NT2/D1 (cell line): ENCODE data around the gene PRKCG.

Experiments
- DNase-seq: peaks from one replicate; pipeline ENCODE4 v3.0.0-alpha.2; 2011; ENCODE audit warnings: low read depth, low spot score
- H3K27me3 ChIP-seq: 2 replicates; pipeline ENCODE4 v1.6.0; 2011; ENCODE audit warnings: mild to moderate bottlenecking; ENCODE audit not compliant: insufficient read length, insufficient read depth
- H3K36me3 ChIP-seq: 2 replicates; pipeline ENCODE4 v1.6.1; 2011; ENCODE audit warnings: mild to moderate bottlenecking, low read length, mixed read lengths; ENCODE audit not compliant: insufficient read depth, insufficient read length
- H3K4me1 ChIP-seq: 2 replicates; pipeline ENCODE4 v1.5.1; 2011; ENCODE audit not compliant: insufficient read depth, insufficient read length
- H3K4me3 ChIP-seq: 2 replicates; pipeline ENCODE4 v1.5.1; 2011; ENCODE audit warnings: low read depth; ENCODE audit not compliant: insufficient read length
- H3K9ac ChIP-seq: 2 replicates; pipeline ENCODE4 v1.6.0; 2011; ENCODE audit warnings: low read depth; ENCODE audit not compliant: insufficient read length
- H3K9me3 ChIP-seq: 2 replicates; pipeline ENCODE4 v1.5.1; 2011; ENCODE audit warnings: mild to moderate bottlenecking, low read length; ENCODE audit not compliant: insufficient read depth
- SUZ12 ChIP-seq: IDR thresholded peaks from 2 replicates; pipeline ENCODE4 v1.6.1; 2011; ENCODE audit not compliant: insufficient read length, insufficient read depth; ENCODE audit errors: extremely low read depth
- YY1 ChIP-seq: IDR thresholded peaks from 2 replicates; pipeline ENCODE4 v1.6.1; 2011; ENCODE audit not compliant: insufficient read length, insufficient read depth
- ZNF274 ChIP-seq: IDR thresholded peaks from 2 replicates; pipeline ENCODE4 v1.6.1; 2011; ENCODE audit warnings: mild to moderate bottlenecking, low read depth, low read length

The PRKCG gene

DNA sequence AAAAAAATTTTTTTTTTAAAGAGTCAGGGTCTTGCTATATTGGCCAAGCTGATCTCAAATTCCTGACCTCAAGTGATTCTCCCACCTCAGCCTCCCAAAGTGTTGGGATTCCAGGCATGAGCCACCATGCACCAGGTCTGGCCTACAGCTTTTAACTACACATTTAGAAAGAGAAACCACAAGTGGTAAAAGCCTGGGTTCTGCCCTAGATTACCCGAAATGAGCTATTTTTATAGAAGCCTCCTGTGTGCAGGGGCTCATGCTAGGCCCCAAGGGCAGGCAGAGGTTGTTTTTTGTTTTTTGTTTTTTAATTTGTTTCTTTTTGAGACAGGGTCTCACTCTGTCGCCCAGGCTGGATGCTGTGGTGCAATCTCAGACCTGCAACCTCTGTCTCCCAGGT is 28.3 kb upstream of the PRKCG start:
- TF ChIP-seq ZNF274 (no peak), YY1 (no peak)
- H3K9ac ChIP-seq, result no peak overlapping the region
- H3K4me1 ChIP-seq, result no peaks in the 10 kb centered on the region
- no peak for DNase-seq
- no peak overlapping the region for H3K4me3 ChIP-seq
- no peaks in the 10 kb centered on the region for H3K9me3 ChIP-seq
- no peaks in the 10 kb centered on the region for H3K36me3 ChIP-seq
- no peaks in the 10 kb centered on the region for H3K27me3 ChIP-seq

DNA sequence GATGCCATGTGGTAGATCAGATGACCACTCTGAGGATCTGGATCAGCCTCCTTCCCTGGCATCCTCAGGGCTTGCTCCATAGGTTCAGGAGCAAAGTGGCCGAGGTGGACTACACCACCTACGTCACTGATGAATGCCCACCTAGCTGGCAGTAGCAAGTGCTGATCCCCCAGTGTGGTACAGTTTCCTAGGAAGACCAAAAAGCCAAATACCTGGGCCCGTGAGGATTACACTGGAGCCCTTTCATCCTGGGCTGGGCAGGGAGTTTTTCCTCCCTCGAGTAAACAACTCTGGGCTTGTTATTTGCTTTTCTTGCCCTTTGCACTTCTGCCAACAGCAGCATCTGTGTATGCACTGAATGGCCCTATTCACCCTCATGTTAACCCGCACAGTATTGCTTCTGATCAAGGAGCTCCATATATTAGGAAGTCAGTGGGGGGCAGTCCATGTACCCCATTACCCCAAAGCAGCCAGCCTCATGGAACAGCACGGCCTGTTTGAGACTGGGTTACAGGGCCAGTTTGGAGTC is 17.6 kb upstream of the PRKCG start:
- Histone ChIP-seq H3K9me3 (no peaks in the 10 kb centered on the region), H3K36me3 (no peaks in the 10 kb centered on the region), H3K9ac (peak overlapping the region; percentile 50), H3K4me1 (peaks cover 6% of the 10 kb centered on the region), H3K4me3 (no peak overlapping the region), H3K27me3 (no peaks in the 10 kb centered on the region)
- DNase-seq, result no peak
- no peak for TF ChIP-seq SUZ12
- TF ChIP-seq ZNF274, result no peak
- no peak for TF ChIP-seq YY1

DNA sequence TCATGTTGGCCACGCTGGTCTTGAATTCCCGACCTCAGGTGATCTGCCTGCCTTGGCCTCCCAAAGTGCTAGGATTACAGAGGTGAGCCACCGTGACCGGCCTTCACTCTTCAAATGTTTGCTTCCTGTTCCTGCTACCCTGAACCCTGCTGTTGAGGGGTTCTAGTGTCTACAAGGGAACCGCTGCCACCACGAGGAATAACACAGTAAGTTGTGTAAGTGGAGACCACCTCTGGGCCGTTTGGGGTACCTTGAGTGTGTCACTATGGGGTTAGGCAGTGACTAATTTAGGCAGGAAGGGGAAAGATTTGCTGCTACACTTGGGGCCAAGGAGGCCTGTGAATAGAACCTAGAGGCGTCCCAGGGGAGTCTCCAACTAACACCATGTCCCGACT is 16.5 kb upstream of the PRKCG start:
- Histone ChIP-seq H3K4me3 (peak overlapping the region; percentile 68), H3K9ac (peak overlapping the region; percentile 86), H3K9me3 (no peaks in the 10 kb centered on the region), H3K27me3 (no peaks in the 10 kb centered on the region), H3K4me1 (peaks cover 6% of the 10 kb centered on the region), H3K36me3 (peaks cover 2% of the 10 kb centered on the region)
- TF ChIP-seq SUZ12 (no peak), ZNF274 (no peak), YY1 (no peak)
- DNase-seq, result no peak

DNA sequence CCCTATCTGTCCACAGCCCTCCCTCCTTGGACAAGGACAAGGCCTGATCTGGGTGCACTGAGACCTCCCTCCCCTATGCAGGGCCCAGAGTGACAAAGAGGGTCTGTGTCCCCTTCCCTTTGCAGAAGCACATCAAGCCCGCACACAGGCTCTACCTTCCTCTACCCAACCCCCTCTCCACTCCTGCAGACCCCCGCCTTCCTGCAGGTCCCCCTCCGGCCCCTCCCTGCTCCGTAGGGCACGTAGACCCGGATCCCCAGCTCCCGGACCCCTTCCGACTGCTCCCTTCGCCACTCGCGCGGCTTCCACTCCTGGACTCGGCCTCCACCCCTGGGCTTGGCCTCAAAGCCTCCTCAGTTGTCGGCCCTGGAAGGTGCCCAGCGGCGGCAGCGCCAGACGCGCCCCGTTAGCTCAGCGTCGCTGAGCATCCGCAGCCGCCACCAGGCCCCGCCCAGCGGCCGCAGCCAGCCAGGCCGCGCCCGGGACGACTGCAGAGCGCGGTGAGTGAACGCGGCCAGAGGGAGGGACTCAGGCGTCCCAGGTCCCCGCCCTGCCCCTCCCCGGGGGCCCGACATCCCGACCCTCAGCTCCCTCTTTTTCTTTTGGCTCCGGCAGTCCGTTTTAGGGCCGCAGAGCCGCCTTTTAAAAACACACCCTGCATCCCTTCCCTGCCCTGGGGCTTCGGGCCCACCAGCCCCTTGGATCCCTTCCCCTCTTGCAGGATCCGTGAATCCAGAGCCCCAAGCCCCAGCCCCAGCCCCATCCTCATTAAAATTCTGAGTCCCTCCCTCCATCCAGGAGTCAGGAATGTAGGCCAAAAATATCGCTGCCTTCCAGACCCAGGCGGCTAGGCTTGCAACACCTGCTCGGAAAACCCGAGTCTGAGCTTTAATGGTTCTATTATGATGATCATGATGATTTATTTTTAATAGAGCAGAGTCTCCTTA is 15.8 kb upstream of the PRKCG start:
- Histone ChIP-seq H3K36me3 (peaks cover 8% of the 10 kb centered on the region), H3K4me3 (peak overlapping the region; percentile 68), H3K9ac (peak overlapping the region; percentile 86), H3K4me1 (peaks cover 6% of the 10 kb centered on the region), H3K9me3 (no peaks in the 10 kb centered on the region), H3K27me3 (no peaks in the 10 kb centered on the region)
- no peak for DNase-seq
- TF ChIP-seq ZNF274 (no peak), YY1 (no peak), SUZ12 (no peak)

DNA sequence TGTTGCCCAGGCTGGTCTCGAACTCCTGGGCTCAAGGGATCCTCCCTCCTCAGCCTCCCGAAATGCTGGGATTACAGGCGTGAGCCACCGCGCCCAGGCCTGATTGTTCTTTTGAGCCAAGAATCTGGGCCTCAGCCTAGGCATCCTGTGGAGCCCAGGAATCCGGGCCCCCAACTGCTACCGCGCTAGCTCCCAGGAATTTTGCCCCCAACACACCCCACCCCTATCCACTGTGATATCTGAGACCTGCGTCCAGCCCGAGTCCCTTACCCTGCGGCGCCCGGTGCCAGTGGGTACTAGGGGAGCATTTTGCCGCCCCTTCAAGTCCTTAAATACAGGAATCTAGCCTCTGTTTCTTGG is 15.2 kb upstream of the PRKCG start:
- peaks cover 15% of the 10 kb centered on the region for H3K36me3 ChIP-seq
- peak overlapping the region; percentile 68 for H3K4me3 ChIP-seq
- no peaks in the 10 kb centered on the region for H3K9me3 ChIP-seq
- no peaks in the 10 kb centered on the region for H3K27me3 ChIP-seq
- peak overlapping the region; percentile 86 for H3K9ac ChIP-seq
- TF ChIP-seq ZNF274 (no peak), YY1 (no peak), SUZ12 (no peak)
- H3K4me1 ChIP-seq, result peaks cover 6% of the 10 kb centered on the region
- DNase-seq, result no peak

DNA sequence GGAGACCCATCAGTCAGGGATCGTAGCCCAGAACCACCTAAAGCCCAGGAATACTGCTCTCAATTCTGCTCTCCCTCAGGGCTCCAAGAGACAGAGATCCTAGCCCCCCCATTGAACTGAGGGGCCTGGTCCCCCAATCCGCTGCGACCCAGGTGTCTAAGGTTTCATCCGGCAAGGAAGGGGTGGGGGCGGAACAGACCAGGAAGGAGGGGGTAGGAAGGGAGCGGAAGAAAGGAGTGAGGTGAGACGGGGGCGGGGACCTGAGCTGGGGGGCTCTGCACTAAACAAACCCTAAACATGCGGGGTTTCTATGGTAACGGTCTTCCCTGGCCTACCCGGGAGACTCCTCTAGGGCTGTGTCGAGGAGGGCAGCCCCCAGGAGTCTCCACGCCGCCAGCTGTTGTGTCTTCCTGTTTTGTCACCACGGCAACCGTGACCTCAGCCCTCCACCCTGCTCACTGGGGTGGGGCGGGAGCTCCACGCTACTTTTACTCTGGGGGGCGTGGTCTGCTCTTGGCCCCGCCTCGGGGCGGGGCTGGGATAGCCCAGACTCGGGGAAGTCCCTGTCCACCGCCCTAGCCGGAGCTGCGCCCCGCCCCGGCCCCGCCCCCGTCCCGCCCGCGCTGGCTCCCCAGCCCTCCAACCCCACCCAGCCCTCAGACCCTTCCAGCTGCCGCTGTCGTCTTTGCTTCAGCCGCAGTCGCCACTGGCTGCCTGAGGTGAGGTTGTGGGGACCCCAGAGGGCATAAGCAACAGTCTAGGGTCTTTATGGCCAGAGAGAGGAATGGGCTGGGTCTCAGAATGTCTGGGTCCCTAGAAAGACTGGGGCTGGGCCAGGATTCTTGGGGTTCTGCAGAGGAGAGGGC is 14.5 kb upstream of the PRKCG start, which contains the start of gene MYADM:
TSS of gene MYADM (plus strand) at position 659 of the 866 bp plus-strand sequence. CDS start 5,647 bp downstream, outside the sequence.
- no peaks in the 10 kb centered on the region for H3K27me3 ChIP-seq
- H3K4me3 ChIP-seq, result peak within 1 kb of the TSS; percentile 93
- H3K9me3 ChIP-seq, result no peaks in the 10 kb centered on the region
- TF ChIP-seq ZNF274 (no peak), YY1 (no peak), SUZ12 (no peak)
- H3K36me3 ChIP-seq, result peaks cover 17% of the 10 kb centered on the region
- H3K9ac ChIP-seq, result peak within 1 kb of the TSS; percentile 94
- peaks cover 6% of the 10 kb centered on the region for H3K4me1 ChIP-seq
- peak; percentile 97 for DNase-seq
